ENCODE measurements around the gene UPP1. TPM values are rescaled to one million over a fixed set of nuclear protein-coding genes. Genes with fewer than 3 reads are reported as not detected.
"Not testable (repeated sequence)": the region's sequence is repeated elsewhere in the genome, so short reads cannot be mapped to it uniquely, and the experiment has no call there.

The UPP1 gene
- total RNA-seq, 2 experiments from 2014 or later, result 45.3 to 51.1 TPM

GRCh38 chr7:48112401-48113165 is 23.5 kb downstream of the UPP1 start:
- Mint-ChIP-seq H3K27me3 (no peaks in the 10 kb centered on the region), H3K27ac (no peak overlapping the region), H3K36me3 (no peaks in the 10 kb centered on the region), H3K9me3 (no peaks in the 10 kb centered on the region), H3K4me3 (no peak overlapping the region), H3K4me1 (peaks cover 10% of the 10 kb centered on the region)
- no peak for DNase-seq

DNA sequence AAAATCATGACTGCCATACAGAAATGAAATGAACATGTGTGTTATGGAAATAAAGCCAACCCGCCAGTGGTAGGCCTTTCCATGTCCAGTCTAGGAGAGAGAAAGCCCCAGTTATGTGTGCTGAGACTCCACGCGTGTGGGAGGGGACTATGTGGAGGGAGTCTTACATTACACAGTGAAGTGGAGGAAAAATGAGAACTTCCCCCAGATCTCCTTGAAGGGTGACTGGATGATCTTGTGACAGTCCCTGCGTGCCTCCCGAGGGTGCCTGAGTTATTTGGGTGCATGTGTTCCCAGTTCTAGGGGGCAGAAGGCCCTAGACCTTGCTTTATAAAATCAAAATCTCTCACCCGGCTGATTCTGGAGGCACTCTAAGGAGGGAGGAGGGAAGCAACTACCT is 24.2 kb downstream of the UPP1 start:
- H3K9me3 Mint-ChIP-seq, result no peaks in the 10 kb centered on the region
- no peaks in the 10 kb centered on the region for H3K27me3 Mint-ChIP-seq
- peaks cover 10% of the 10 kb centered on the region for H3K4me1 Mint-ChIP-seq
- H3K4me3 Mint-ChIP-seq, result no peak overlapping the region
- no peaks in the 10 kb centered on the region for H3K36me3 Mint-ChIP-seq
- H3K27ac Mint-ChIP-seq, result no peak overlapping the region
- DNase-seq, result no peak

GRCh38 chr7:48114115-48114514 is 25.1 kb downstream of the UPP1 start:
- peaks cover 10% of the 10 kb centered on the region for H3K4me1 Mint-ChIP-seq
- H3K9me3 Mint-ChIP-seq, result no peaks in the 10 kb centered on the region
- H3K27ac Mint-ChIP-seq, result no peak overlapping the region
- no peaks in the 10 kb centered on the region for H3K36me3 Mint-ChIP-seq
- DNase-seq, result no peak
- no peak overlapping the region for H3K4me3 Mint-ChIP-seq
- no peaks in the 10 kb centered on the region for H3K27me3 Mint-ChIP-seq

DNA sequence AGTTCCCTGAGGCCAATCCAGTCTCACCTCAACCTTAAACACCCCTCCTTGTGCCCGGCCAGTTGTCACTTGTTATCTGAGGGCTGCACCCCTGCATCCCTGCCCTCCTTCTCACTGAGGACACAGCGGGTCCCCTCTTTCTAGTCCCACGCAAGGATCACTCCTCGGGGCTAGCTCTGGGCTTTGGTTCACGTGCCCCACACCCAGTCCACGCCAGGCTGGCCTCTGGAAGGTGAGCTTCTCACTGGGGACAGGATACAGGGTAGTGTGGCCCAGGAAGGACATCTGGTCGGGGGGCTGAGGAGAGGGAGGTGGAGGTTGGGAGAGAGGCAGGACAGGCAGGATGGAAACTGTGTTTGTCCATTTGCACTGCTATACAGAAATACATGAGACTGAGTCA is 25.5 kb downstream of the UPP1 start:
- Mint-ChIP-seq H3K27ac (no peak overlapping the region), H3K4me3 (no peak overlapping the region), H3K9me3 (no peaks in the 10 kb centered on the region), H3K4me1 (peaks cover 10% of the 10 kb centered on the region), H3K27me3 (no peaks in the 10 kb centered on the region), H3K36me3 (no peaks in the 10 kb centered on the region)
- no peak for DNase-seq

DNA sequence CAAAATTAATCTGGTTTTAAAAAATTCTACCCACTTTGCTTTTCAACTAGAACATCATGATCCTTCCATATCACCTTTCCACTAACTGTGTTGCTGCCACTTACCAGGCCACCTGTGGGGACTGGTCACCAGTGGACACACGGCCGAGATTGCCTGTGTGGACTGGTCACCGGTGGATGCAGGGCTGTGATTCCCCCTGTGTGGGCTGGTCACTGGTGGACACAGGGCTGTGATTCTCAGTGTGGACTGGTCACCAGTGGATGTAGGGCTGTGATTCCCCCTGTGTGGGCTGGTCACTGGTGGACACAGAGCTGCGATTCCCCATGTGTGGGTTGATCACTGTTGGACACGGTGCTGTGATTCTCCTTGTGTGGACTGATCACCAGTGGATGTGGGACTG is 27.0 kb downstream of the UPP1 start:
- H3K27me3 Mint-ChIP-seq, result no peaks in the 10 kb centered on the region
- no peaks in the 10 kb centered on the region for H3K4me1 Mint-ChIP-seq
- no peak overlapping the region for H3K4me3 Mint-ChIP-seq
- no peak overlapping the region for H3K27ac Mint-ChIP-seq
- no peaks in the 10 kb centered on the region for H3K9me3 Mint-ChIP-seq
- DNase-seq, result no peak
- no peaks in the 10 kb centered on the region for H3K36me3 Mint-ChIP-seq

DNA sequence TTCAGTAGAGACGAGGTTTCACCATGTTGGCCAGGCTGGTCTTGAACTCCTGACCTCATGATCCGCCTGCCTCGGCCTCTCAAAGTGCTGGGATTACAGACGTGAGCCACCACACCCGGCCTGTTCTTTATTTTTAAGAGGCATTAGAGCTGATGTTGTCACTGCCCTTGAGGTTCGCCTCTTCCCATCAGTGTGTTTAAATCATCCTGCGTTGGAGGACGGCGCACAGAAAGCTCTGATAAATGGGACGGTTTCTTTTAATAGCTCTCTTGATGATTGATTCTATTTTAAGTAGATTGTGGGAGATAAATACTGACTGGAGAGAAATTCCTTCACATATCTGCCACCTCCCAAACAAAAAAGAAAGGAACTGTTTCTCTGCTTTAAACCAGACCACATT is 29.0 kb downstream of the UPP1 start:
- DNase-seq, result no peak
- no peaks in the 10 kb centered on the region for H3K36me3 Mint-ChIP-seq
- H3K4me3 Mint-ChIP-seq, result no peak overlapping the region
- no peaks in the 10 kb centered on the region for H3K9me3 Mint-ChIP-seq
- no peak overlapping the region for H3K27ac Mint-ChIP-seq
- no peaks in the 10 kb centered on the region for H3K27me3 Mint-ChIP-seq
- H3K4me1 Mint-ChIP-seq, result no peaks in the 10 kb centered on the region

DNA sequence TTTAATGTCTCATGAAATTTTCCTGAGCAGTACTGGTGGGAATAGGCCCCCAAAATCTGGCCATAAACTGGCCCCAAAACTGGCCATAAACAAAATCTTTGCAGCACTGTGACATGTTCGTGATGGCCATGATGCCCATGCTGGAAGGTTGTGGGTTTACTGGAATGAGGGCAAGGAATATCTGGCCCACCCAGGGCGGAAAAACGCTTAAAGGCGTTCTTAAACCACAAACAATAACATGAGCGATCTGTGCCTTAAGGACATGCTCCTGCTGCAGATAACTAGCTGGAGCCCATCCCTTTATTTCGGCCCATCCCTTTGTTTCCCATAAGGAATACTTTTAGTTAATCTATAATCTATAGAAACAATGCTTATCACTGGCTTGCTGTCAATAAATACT is 31.5 kb downstream of the UPP1 start:
- not testable (repeated sequence) for H3K36me3 Mint-ChIP-seq, H3K27me3 Mint-ChIP-seq, H3K4me1 Mint-ChIP-seq, H3K27ac Mint-ChIP-seq, H3K4me3 Mint-ChIP-seq, DNase-seq, H3K9me3 Mint-ChIP-seq

DNA sequence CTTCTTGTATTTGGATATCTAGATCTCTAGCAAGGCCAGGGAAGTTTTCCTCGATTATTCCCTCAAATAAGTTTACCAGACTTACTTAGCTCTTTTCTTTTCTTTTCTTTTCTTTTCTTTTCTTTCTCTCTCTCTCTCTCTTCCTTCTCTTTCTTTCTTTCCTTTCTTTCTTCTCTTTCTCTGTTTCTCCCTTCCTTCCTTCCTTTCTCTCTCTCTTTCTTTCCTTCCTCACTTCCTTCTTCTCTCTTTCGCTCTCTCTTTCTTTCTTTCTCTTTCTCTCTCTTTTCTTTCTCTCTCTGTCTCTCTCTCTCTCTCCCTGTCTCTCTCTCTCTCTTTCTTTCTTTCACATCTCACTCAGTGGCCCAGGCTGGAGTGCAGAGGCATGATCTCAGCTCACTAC is 37.0 kb downstream of the UPP1 start:
- peak overlapping the region; percentile 5 for H3K27ac Mint-ChIP-seq
- peaks cover 2% of the 10 kb centered on the region for H3K36me3 Mint-ChIP-seq
- peaks cover 4% of the 10 kb centered on the region for H3K27me3 Mint-ChIP-seq
- no peaks in the 10 kb centered on the region for H3K4me1 Mint-ChIP-seq
- no peak for DNase-seq
- no peak overlapping the region for H3K4me3 Mint-ChIP-seq
- H3K9me3 Mint-ChIP-seq, result peaks cover 6% of the 10 kb centered on the region

DNA sequence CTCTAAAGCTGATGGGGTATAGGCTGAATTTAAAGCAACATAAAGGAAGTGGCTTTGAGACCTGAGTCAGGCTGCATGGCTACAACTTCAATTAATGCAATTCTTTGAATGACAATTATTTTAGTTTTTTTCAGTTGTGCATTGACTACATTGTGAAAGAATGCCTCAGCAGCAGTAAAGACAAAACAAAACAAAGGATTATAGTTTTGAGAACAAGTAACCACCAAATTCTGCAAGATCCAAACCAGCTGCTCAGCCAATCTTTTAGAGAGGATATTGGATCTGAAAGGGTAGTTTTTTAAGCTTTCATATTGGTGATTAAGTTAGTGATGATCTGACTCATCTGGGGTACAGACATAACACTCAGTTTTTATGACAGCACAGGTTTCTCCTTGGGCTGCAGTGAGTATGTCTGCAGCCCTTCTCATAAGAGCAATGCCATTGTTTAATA is 41.6 kb downstream of the UPP1 start:
- H3K27ac Mint-ChIP-seq, result no peak overlapping the region
- peaks cover 2% of the 10 kb centered on the region for H3K36me3 Mint-ChIP-seq
- no peak for DNase-seq
- H3K4me1 Mint-ChIP-seq, result no peaks in the 10 kb centered on the region
- H3K4me3 Mint-ChIP-seq, result no peak overlapping the region
- peaks cover 6% of the 10 kb centered on the region for H3K9me3 Mint-ChIP-seq
- H3K27me3 Mint-ChIP-seq, result peaks cover 4% of the 10 kb centered on the region

GRCh38 chr7:48132792-48133191 is 43.7 kb downstream of the UPP1 start:
- H3K4me1 Mint-ChIP-seq, result no peaks in the 10 kb centered on the region
- no peak for DNase-seq
- H3K27ac Mint-ChIP-seq, result no peak overlapping the region
- H3K27me3 Mint-ChIP-seq, result no peaks in the 10 kb centered on the region
- no peak overlapping the region for H3K4me3 Mint-ChIP-seq
- peaks cover 2% of the 10 kb centered on the region for H3K36me3 Mint-ChIP-seq
- H3K9me3 Mint-ChIP-seq, result no peaks in the 10 kb centered on the region

GRCh38 chr7:48139459-48139858 is 50.4 kb downstream of the UPP1 start:
- no peak overlapping the region for H3K4me3 Mint-ChIP-seq
- H3K27ac Mint-ChIP-seq, result no peak overlapping the region
- H3K4me1 Mint-ChIP-seq, result peaks cover 6% of the 10 kb centered on the region
- no peak for DNase-seq
- peaks cover 8% of the 10 kb centered on the region for H3K9me3 Mint-ChIP-seq
- peaks cover 2% of the 10 kb centered on the region for H3K36me3 Mint-ChIP-seq
- no peaks in the 10 kb centered on the region for H3K27me3 Mint-ChIP-seq

- Mint-ChIP-seq H3K36me3 (peaks cover 2% of the 10 kb centered on the region), H3K4me3 (no peak overlapping the region), H3K27me3 (no peaks in the 10 kb centered on the region), H3K27ac (no peak overlapping the region), H3K9me3 (peaks cover 8% of the 10 kb centered on the region), H3K4me1 (peaks cover 6% of the 10 kb centered on the region)
- no peak for DNase-seq
Measured at GRCh38 chr7:48140001-48140681, 51.1 kb downstream of the UPP1 start.

- H3K27ac Mint-ChIP-seq, result no peak overlapping the region
- no peaks in the 10 kb centered on the region for H3K36me3 Mint-ChIP-seq
- no peak overlapping the region for H3K4me3 Mint-ChIP-seq
- H3K9me3 Mint-ChIP-seq, result peaks cover 8% of the 10 kb centered on the region
- peaks cover 6% of the 10 kb centered on the region for H3K4me1 Mint-ChIP-seq
- no peaks in the 10 kb centered on the region for H3K27me3 Mint-ChIP-seq
- DNase-seq, result no peak
Measured at GRCh38 chr7:48141521-48141920, 52.5 kb downstream of the UPP1 start.

DNA sequence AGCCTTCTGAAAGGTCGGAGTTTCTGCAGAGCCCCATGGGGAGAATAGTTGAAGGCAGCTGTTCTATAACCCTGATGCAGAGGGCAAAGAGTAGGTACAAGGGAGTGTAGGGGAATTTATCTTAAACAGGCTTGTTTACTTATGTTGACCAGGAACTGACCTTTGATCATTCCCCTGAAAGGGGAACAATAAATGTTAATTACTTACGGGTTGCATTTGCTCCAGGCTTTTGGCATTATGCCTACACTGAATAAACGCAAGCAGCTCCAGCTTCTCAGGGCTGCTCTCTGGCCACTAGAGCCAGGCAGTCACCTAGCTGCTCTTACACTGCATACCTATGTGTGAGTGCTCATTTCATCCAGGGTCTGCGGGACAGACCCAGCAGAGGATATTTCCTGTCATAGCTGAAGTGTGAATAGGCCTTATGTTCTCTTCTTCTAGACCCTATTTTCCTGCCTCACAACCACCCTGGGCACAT is 55.3 kb downstream of the UPP1 start:
- Mint-ChIP-seq H3K4me3 (no peak overlapping the region), H3K36me3 (no peaks in the 10 kb centered on the region), H3K9me3 (peaks cover 8% of the 10 kb centered on the region), H3K27me3 (peaks cover 11% of the 10 kb centered on the region), H3K4me1 (peaks cover 6% of the 10 kb centered on the region), H3K27ac (no peak overlapping the region)
- no peak for DNase-seq

DNA sequence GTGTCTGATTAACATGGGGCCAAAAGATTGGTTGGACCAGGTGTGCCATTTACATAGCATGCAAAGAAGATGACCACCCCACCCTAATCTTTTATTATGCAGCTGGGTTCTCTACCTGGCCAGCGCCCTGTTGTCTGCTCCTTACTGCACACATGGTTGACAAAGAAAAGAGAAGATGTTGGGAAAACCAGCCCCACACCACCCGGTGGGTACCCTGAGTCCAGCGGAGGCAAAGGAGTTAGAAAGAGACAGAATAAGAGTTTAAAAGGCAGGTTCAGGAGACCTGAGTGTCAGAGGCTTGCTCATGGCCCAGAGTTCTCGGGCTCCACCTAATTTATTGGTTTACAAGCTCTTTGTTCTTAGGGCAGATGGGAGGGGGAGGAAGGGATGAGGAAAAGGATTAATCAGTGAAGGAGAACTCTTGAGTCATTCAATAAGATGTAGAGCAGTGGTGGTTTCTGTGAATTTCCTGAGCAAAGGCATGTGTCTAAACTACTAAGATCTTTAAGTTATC is 58.1 kb downstream of the UPP1 start:
- no peak overlapping the region for H3K27ac Mint-ChIP-seq
- no peak overlapping the region for H3K4me3 Mint-ChIP-seq
- DNase-seq, result no peak
- no peaks in the 10 kb centered on the region for H3K4me1 Mint-ChIP-seq
- no peaks in the 10 kb centered on the region for H3K36me3 Mint-ChIP-seq
- peaks cover 2% of the 10 kb centered on the region for H3K9me3 Mint-ChIP-seq
- H3K27me3 Mint-ChIP-seq, result peaks cover 21% of the 10 kb centered on the region

GRCh38 chr7:48147690-48148089 is 58.6 kb downstream of the UPP1 start:
- H3K36me3 Mint-ChIP-seq, H3K4me3 Mint-ChIP-seq, H3K4me1 Mint-ChIP-seq, H3K9me3 Mint-ChIP-seq, DNase-seq, H3K27ac Mint-ChIP-seq: not testable (repeated sequence)
- peaks cover 21% of the 10 kb centered on the region for H3K27me3 Mint-ChIP-seq
